H1 (cell line): ENCODE results near the gene CFH. TPM values are rescaled to one million over a fixed set of nuclear protein-coding genes. Genes with fewer than 3 reads are reported as not detected.

Experiments used
- CTCF ChIA-PET: fragments of 300-600 bp; sonication (Branson Sonifier 250); formaldehyde crosslinking; loops from one replicate; lab custom pipeline; 2021; ENCODE audit not compliant: partially characterized antibody; lab: Charles Lee
- POLR2A ChIA-PET: fragments of 300-600 bp; sonication (Branson Sonifier 250); formaldehyde crosslinking; loops from one replicate; lab custom pipeline; 2021; ENCODE audit warnings: inconsistent platforms; ENCODE audit not compliant: partially characterized antibody; lab: Charles Lee
- DNase-seq, 2 experiments: peaks; one replicate each; pipeline versions ENCODE4 v3.0.0 to v3.0.0-alpha.2; 2010 to 2022; ENCODE audit warnings: low spot score in 2 of 2, low read depth in 1 of 2, mixed read lengths in 1 of 2
- FAIRE-seq: peaks from 2 replicates; lab custom pipeline; 2011; peaks lifted over from hg19 to GRCh38; lab: Jason Lieb, UNC
- H2AFZ ChIP-seq: 2 replicates; pipeline ENCODE4 v1.8.1; 2012; ENCODE audit warnings: low read length, inconsistent platforms
- H2AK5ac ChIP-seq: 2 replicates; pipeline ENCODE4 v1.6.1; 2013; ENCODE audit warnings: low read depth, low read length
- H2BK120ac ChIP-seq: replicated peaks from 2 replicates; pipeline ENCODE3; 2013; ENCODE audit warnings: low read depth, low read length, inconsistent platforms
- H2BK12ac ChIP-seq: 2 replicates; pipeline ENCODE4 v1.6.1; 2013; ENCODE audit warnings: low read depth, low read length
- H2BK15ac ChIP-seq: 2 replicates; pipeline ENCODE4 v1.6.1; 2013; ENCODE audit warnings: low read length
- H2BK20ac ChIP-seq: 2 replicates; pipeline ENCODE4 v1.6.1; 2013; ENCODE audit warnings: low read length
- H2BK5ac ChIP-seq: 2 replicates; pipeline ENCODE4 v1.6.1; 2013; ENCODE audit warnings: low read depth, low read length
- H3K14ac ChIP-seq: 2 replicates; pipeline ENCODE4 v1.6.1; 2013; ENCODE audit warnings: inconsistent platforms; ENCODE audit not compliant: insufficient read length
- H3K18ac ChIP-seq: 2 replicates; pipeline ENCODE4 v1.6.1; 2013; ENCODE audit warnings: low read length; ENCODE audit errors: extremely low read depth
- H3K23ac ChIP-seq: 2 replicates; pipeline ENCODE4 v1.6.1; 2013; ENCODE audit warnings: inconsistent platforms; ENCODE audit not compliant: insufficient read length
- H3K23me2 ChIP-seq: 2 replicates; pipeline ENCODE4 v1.6.1; 2013; ENCODE audit warnings: low read depth, low read length
- H3K27ac ChIP-seq: 2 replicates; pipeline ENCODE4 v1.6.1; 2011; ENCODE audit warnings: low read depth, low read length, inconsistent platforms
- H3K27me3 ChIP-seq, 4 experiments: replicated peaks in 1 of 4; 1 replicate in 1 of 4; 2 replicates in 3 of 4; pipeline versions ENCODE4 v1.6.1 to v1.8.1; 2011 to 2013; ENCODE audit warnings: low read length in 3 of 4, mild to moderate bottlenecking in 3 of 4, inconsistent platforms in 2 of 4, mixed read lengths in 2 of 4, moderate library complexity in 1 of 4; ENCODE audit not compliant: control insufficient read depth in 3 of 4, insufficient read depth in 3 of 4; ENCODE audit errors: extremely low read depth in 1 of 4
- H3K36me3 ChIP-seq, 4 experiments: 2 replicates each; pipeline versions ENCODE4 v1.6.1 to v1.8.1; 2011 to 2013; ENCODE audit warnings: mild to moderate bottlenecking in 4 of 4, low read length in 3 of 4, moderate library complexity in 2 of 4, control low read depth in 1 of 4, inconsistent platforms in 1 of 4; ENCODE audit not compliant: insufficient read depth in 4 of 4, control insufficient read depth in 2 of 4
- H3K4ac ChIP-seq: replicated peaks from 2 replicates; pipeline ENCODE3; 2013; ENCODE audit warnings: low read length, low read depth, mixed read lengths, inconsistent platforms; ENCODE audit not compliant: insufficient read length
- H3K4me1 ChIP-seq, 4 experiments: replicated peaks in 1 of 4; 1 replicate in 1 of 4; 2 replicates in 3 of 4; pipeline versions ENCODE4 v1.6.1 to v1.8.1; 2011 to 2013; ENCODE audit warnings: low read length in 3 of 4, inconsistent platforms in 2 of 4, mixed read lengths in 1 of 4; ENCODE audit not compliant: insufficient read depth in 4 of 4, control insufficient read depth in 3 of 4
- H3K4me2 ChIP-seq, 2 experiments: 2 replicates each; pipeline versions ENCODE4 v1.6.1 to v1.8.1; 2011 to 2013; ENCODE audit warnings: low read depth in 2 of 2, low read length in 2 of 2, control low read depth in 1 of 2, inconsistent platforms in 1 of 2, mild to moderate bottlenecking in 1 of 2; ENCODE audit not compliant: insufficient read depth in 1 of 2
- H3K4me3 ChIP-seq, 4 experiments: fragments of 200-600, 300-600 bp in 1 of 4; sonication (generic), shearing (Covaris generic), sonication (Bioruptor Twin) in 1 of 4; 2 replicates each; pipeline versions ENCODE4 v1.5.1 to v1.8.1; 2011 to 2016; ENCODE audit warnings: low read length in 4 of 4, low read depth in 3 of 4, control low read depth in 2 of 4, inconsistent platforms in 2 of 4, mild to moderate bottlenecking in 2 of 4, mixed read lengths in 1 of 4, moderate library complexity in 1 of 4; ENCODE audit not compliant: insufficient read depth in 2 of 4; ENCODE audit errors: extremely low read depth in 1 of 4
- H3K56ac ChIP-seq: replicated peaks from 2 replicates; pipeline ENCODE3; 2013; ENCODE audit warnings: low read depth, mild to moderate bottlenecking, mixed read lengths, low read length, inconsistent platforms; ENCODE audit not compliant: insufficient read length
- H3K79me1 ChIP-seq: 2 replicates; pipeline ENCODE4 v1.6.1; 2013; ENCODE audit warnings: low read depth, low read length, control low read depth
- H3K79me2 ChIP-seq, 2 experiments: 2 replicates each; pipeline versions ENCODE4 v1.6.1 to v1.8.1; 2012 to 2013; ENCODE audit warnings: low read length in 2 of 2, mild to moderate bottlenecking in 2 of 2, inconsistent platforms in 1 of 2; ENCODE audit not compliant: insufficient read depth in 2 of 2, control insufficient read depth in 1 of 2
- H3K9ac ChIP-seq, 4 experiments: replicated peaks in 1 of 4; 1 replicate in 1 of 4; 2 replicates in 3 of 4; pipeline versions ENCODE4 v1.6.1 to v1.8.1; 2011 to 2013; ENCODE audit warnings: low read depth in 3 of 4, low read length in 3 of 4, control low read depth in 2 of 4, mild to moderate bottlenecking in 2 of 4, moderate library complexity in 2 of 4, inconsistent platforms in 1 of 4; ENCODE audit errors: extremely low read depth in 1 of 4
- H3K9me3 ChIP-seq, 2 experiments: 2 replicates each; pipeline versions ENCODE4 v1.6.1 to v1.8.1; 2012 to 2013; ENCODE audit warnings: mild to moderate bottlenecking in 2 of 2, moderate library complexity in 2 of 2, control low read depth in 1 of 2, inconsistent platforms in 1 of 2, low read depth in 1 of 2, low read length in 1 of 2, mixed read lengths in 1 of 2; ENCODE audit not compliant: insufficient read depth in 2 of 2
- H4K20me1 ChIP-seq, 2 experiments: replicated peaks in 1 of 2; 2 replicates each; pipeline versions ENCODE3 to v1.8.1; 2011 to 2013; ENCODE audit warnings: inconsistent platforms in 2 of 2, low read length in 2 of 2, mild to moderate bottlenecking in 1 of 2; ENCODE audit not compliant: insufficient read depth in 2 of 2, control insufficient read depth in 1 of 2
- H4K5ac ChIP-seq: 2 replicates; pipeline ENCODE4 v1.6.1; 2013; ENCODE audit warnings: low read length, low read depth, mixed read lengths, inconsistent platforms; ENCODE audit not compliant: insufficient read length
- H4K8ac ChIP-seq: 2 replicates; pipeline ENCODE4 v1.8.0; 2013; ENCODE audit warnings: mild to moderate bottlenecking, moderate library complexity, low read length, inconsistent platforms; ENCODE audit not compliant: insufficient read depth; ENCODE audit errors: extremely low read depth
- H4K91ac ChIP-seq: replicated peaks from 2 replicates; pipeline ENCODE3; 2013; ENCODE audit warnings: low read length, mixed read lengths, inconsistent platforms; ENCODE audit not compliant: insufficient read length
- CEBPB ChIP-seq: IDR thresholded peaks from 2 replicates; pipeline ENCODE4 v1.6.1; 2012; ENCODE audit warnings: low read depth, low read length
- HDAC6 ChIP-seq: IDR thresholded peaks from one replicate; pipeline ENCODE4 v1.7.1; 2012; ENCODE audit warnings: low read depth, mild to moderate bottlenecking, inconsistent platforms, low read length, moderate library complexity
- YY1 ChIP-seq: IDR thresholded peaks from 2 replicates; pipeline ENCODE4 v1.6.1; 2011; ENCODE audit warnings: low read depth, mild to moderate bottlenecking, low read length
- WGBS, 2 experiments: shearing (Covaris generic) in 1 of 2; methylation state at CpG; one replicate each; pipeline versions ENCODE4 v1.1.6 to v1.1.7; 2013 to 2015; ENCODE audit warnings: low lambda C conversion rate in 2 of 2, mixed read lengths in 2 of 2, inconsistent platforms in 1 of 2, low coverage in 1 of 2, missing lambda C conversion rate in 1 of 2; ENCODE audit not compliant: insufficient replicate concordance in 2 of 2, insufficient coverage in 1 of 2, insufficient read length in 1 of 2; ENCODE audit errors: extremely low coverage in 1 of 2, missing lambda C conversion rate in 1 of 2; 5-methylcytosine and 5-hydroxymethylcytosine counted together
- polyA plus RNA-seq, 7 experiments: library from polyadenylated mRNA; depleted of rRNA in 3 of 7; stranded (reverse) in 5 of 7; unstranded in 2 of 7; fragments of >200 nt in 5 of 7; fragments of 200-250 nt in 2 of 7; gene quantifications; 1 replicate in 5 of 7; 2 replicates in 1 of 7; 4 replicates in 1 of 7; pipeline versions ENCODE4 v1.2.1 to v1.2.3, GENCODE V29; 2011 to 2013; ENCODE audit warnings: missing spikeins in 2 of 7, mixed read lengths in 2 of 7
- total RNA-seq: library from RNA; stranded (reverse); fragmentation: NEBNext Ultra II Directional; extraction: Animal tissue kit (Norgen Biotek cat#: 25700); gene quantifications from 2 replicates; pipeline ENCODE4 v1.2.1, GENCODE V29; 2021
- TF ChIP-seq, protein P1 (sequence below): IDR thresholded peaks from 2 replicates; pipeline ENCODE4 v1.6.1; 2012; ENCODE audit warnings: inconsistent platforms

The CFH gene
- total and polyA plus RNA-seq, 2 of the 8 experiments (the other 6 are each of a cell fraction or from before 2014, with no cell fraction given), result not detected

- no peak overlapping the region for H3K27ac ChIP-seq
- no peak overlapping the region for H3K23ac ChIP-seq
- TF ChIP-seq YY1 (no peak), CEBPB (peak; percentile 60; the same call in 1 of the 2 replicates), HDAC6 (no peak)
- TF ChIP-seq, protein P1, sequence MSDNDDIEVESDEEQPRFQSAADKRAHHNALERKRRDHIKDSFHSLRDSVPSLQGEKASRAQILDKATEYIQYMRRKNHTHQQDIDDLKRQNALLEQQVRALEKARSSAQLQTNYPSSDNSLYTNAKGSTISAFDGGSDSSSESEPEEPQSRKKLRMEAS, result no peak
- no peaks in the 10 kb centered on the region for H3K9me3 ChIP-seq
- no peak overlapping the region for H3K4me3 ChIP-seq
- no peak overlapping the region for H3K14ac ChIP-seq
- no peak overlapping the region for H3K4ac ChIP-seq
- no peaks in the 10 kb centered on the region for H3K4me1 ChIP-seq
- H2BK120ac ChIP-seq, result no peak overlapping the region
- H2AFZ ChIP-seq, result no peak overlapping the region
- no peak overlapping the region for H2BK20ac ChIP-seq
- CTCF ChIA-PET, result interaction anchor here (1.1 to 1.7 kb wide), 2 partner anchors 12 to 25 kb away, joined by 3 to 8 read pairs; no protein-coding TSS in a partner anchor
- H3K18ac ChIP-seq, result no peak overlapping the region
- no peak overlapping the region for H3K4me2 ChIP-seq
- WGBS, 2 experiments, result 92% methylated on average over 2 of the region's 2 CpGs; no CpG with 5 or more reads in 1 of the 2 experiments
- H3K9ac ChIP-seq, result no peak overlapping the region
- no peaks in the 10 kb centered on the region for H3K27me3 ChIP-seq
- no peaks in the 10 kb centered on the region for H3K79me2 ChIP-seq
- no peaks in the 10 kb centered on the region for H3K79me1 ChIP-seq
- H4K91ac ChIP-seq, result no peak overlapping the region
- no peaks in the 10 kb centered on the region for H4K20me1 ChIP-seq
- no peaks in the 10 kb centered on the region for H3K36me3 ChIP-seq
- no peak for DNase-seq
- no peak overlapping the region for H2AK5ac ChIP-seq
- H2BK12ac ChIP-seq, result no peak overlapping the region
- no peak for FAIRE-seq
- H2BK5ac ChIP-seq, result no peak overlapping the region
- no peak overlapping the region for H4K8ac ChIP-seq
- H3K56ac ChIP-seq, result no peak overlapping the region
- H4K5ac ChIP-seq, result no peak overlapping the region
- no peak overlapping the region for H2BK15ac ChIP-seq
- POLR2A ChIA-PET, result no interaction called here
- no peaks in the 10 kb centered on the region for H3K23me2 ChIP-seq
Observed at GRCh38 chr1:196698993-196699392, 47.1 kb downstream of the CFH start.
